Activated gamma-delta T cell treated with Interleukin-2 at 50 U/mL for 16 hours (primary cell): ENCODE data around the gene KLHL18.
A peak's percentile ranks its signal among the peaks of the same experiment; 100 is the strongest.
"Not testable (repeated sequence)": the region's sequence is repeated elsewhere in the genome, so short reads cannot be mapped to it uniquely, and the experiment has no call there.

ENCODE experiments used
- DNase-seq: peaks from one replicate; pipeline ENCODE4 v3.0.0-alpha.2; 2020

KLHL18 gene

DNA sequence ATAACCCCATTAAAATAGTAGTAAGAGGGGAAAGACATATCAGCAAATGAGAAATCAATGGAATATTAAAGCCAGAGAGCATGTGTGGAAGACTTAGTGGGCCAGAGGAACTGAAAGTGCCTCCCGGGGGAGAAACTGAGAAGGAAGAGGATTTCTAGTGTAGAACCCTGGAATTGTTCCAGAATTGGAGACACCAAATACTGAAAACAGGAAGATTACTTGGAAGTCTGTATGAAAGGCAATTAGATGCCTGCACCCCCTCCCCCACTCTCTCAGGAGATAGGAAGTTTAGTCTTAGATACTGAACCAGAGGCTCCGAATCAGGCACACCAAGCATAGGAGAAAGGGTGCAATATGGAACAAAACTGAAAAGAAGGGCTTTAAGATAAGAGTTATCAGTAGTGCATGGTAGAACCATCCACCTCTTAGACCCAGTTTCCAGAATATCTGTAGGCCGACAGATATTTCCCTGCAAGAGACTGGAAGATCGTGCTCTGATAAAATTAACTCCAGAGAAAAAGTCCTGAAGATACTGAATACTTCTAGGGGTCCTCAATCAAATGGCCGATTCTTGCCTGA is 32.4 kb downstream of the KLHL18 start:
- DNase-seq = no peak

GRCh38 chr3:47316151-47316550 is 33.4 kb downstream of the KLHL18 start:
- not testable (repeated sequence) for DNase-seq

GRCh38 chr3:47318916-47319315 is 36.2 kb downstream of the KLHL18 start:
- no peak for DNase-seq

DNA sequence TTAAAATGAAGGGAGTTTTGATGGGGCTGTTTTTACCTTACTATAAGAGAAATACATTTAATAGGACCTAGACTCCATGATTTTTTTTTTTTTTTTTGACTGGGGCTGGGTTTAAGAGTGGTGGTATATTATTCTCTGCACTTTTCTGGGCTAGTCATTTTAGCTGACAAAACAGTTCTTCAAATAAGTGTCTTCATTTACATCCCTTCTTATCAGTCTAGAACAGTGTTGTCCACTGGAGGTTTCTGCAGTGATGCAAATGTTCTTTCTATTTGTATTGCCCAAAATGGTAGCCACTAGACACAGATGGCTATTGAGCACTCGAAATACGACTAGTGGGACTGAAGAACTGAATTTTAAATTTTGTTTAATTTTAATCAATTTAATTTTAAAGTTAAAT is 37.2 kb downstream of the KLHL18 start:
- no peak for DNase-seq

GRCh38 chr3:47323431-47324277 is 40.9 kb downstream of the KLHL18 start:
- no peak for DNase-seq

- DNase-seq = peak; percentile 45
Observed at GRCh38 chr3:47324278-47324865, 41.6 kb downstream of the KLHL18 start.

DNA sequence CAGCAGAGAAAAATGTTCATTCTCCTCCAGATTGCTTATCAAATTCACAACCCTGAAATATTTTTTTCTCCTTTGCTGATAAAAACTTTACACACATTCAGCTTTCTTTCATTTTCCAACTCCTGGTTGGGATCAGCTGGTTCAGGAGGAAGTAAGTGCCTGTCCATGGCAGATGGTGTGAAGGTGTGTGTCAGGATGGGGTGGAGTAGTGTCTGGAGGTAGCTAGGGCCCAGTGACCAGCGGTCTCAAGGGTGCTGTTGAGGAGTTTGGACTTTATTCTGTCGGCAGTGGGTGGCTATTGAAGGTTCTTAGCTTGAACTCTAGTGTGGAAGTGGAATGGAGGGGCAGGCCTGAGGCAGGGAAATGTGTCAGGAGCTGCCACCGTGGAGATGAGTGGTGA is 51.2 kb downstream of the KLHL18 start:
- no peak for DNase-seq

DNA sequence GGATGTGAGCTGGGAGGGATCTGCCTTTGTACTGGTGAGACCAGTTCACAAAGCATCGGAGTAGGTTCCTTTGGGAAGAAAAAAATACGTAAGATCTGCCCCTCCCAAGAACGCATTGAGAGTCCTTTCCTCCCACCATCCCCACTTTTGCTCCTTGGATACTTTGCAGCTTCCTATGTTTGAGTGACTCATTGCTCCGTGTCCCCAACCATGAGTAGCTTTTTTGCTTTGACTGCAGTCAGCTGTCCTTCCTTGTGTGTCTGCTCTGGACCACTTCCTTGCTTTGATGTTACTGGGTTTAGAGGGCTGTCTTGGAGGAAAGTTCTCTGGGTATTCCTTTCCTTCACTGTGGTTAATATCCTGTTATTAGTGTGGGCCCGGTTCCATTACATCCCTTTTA is 54.9 kb downstream of the KLHL18 start:
- DNase-seq = no peak

GRCh38 chr3:47339951-47340350 is 57.2 kb downstream of the KLHL18 start:
- no peak for DNase-seq

GRCh38 chr3:47340866-47341265 is 58.1 kb downstream of the KLHL18 start:
- no peak for DNase-seq

DNA sequence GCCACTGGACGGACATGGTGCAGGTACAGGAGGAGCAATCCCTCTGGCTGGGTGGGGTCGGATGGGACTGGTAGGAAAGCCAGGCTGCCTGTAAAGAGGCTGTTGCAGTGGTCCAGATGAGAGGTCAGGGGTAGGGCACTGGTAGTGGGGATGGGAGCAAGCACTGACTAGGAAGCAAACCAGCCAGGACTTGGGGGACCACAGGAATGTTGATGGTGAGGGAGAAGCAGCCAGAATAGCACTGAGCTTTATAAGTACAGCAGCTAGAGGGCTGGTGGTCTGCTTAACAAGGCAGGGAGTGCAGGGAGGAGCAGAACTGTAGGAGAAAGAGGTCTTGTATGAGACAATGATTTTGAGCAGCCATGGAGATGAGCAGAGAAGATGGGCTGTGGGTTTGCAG is 59.4 kb downstream of the KLHL18 start:
- no peak for DNase-seq

DNA sequence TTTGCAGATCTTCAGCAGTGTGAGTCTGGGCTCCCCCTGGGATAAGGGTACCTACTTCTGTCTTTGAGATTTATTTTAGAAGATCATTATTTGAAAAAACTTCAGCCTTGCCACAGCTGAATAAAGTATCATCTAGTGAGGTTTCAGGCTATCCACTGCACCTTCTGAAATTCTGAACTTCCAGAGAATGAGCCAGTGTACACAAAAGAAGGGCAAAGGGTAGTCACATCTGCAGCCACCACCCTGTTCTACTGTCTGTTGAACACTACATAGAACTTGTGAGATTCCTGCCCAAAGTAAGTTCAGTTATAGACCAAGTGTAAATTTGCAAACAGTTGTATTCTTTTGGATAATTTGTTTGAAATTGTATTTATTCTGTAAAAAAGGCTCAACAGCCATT is 60.1 kb downstream of the KLHL18 start:
- no peak for DNase-seq

DNA sequence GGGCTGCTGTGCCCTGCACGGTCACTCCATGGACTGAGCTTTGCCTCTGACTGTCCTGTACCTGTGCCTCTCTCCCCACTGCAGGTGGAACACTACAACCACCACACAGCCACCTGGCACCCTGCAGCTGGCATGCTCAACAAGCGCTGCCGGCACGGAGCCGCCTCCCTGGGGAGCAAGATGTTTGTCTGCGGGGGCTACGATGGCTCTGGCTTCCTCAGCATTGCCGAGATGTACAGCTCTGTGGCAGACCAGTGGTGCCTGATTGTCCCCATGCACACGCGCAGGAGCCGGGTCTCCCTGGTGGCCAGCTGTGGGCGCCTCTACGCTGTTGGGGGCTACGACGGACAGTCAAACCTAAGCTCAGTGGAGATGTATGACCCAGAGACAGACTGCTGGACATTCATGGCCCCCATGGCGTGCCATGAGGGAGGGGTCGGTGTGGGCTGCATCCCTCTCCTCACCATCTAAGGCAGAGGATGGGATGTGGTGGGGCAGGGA is 60.8 kb downstream of the KLHL18 start:
- DNase-seq = no peak

- DNase-seq = no peak
Observed at GRCh38 chr3:47344971-47345370, 62.2 kb downstream of the KLHL18 start.

GRCh38 chr3:47347217-47347801 is 64.6 kb downstream of the KLHL18 start:
- DNase-seq = no peak

- no peak for DNase-seq
Observed at GRCh38 chr3:47348411-47349154, 65.8 kb downstream of the KLHL18 start.

GRCh38 chr3:47355010-47355409 is 72.3 kb downstream of the KLHL18 start:
- DNase-seq = no peak

- no peak for DNase-seq
Observed at GRCh38 chr3:47356201-47356600, 73.5 kb downstream of the KLHL18 start.

DNA sequence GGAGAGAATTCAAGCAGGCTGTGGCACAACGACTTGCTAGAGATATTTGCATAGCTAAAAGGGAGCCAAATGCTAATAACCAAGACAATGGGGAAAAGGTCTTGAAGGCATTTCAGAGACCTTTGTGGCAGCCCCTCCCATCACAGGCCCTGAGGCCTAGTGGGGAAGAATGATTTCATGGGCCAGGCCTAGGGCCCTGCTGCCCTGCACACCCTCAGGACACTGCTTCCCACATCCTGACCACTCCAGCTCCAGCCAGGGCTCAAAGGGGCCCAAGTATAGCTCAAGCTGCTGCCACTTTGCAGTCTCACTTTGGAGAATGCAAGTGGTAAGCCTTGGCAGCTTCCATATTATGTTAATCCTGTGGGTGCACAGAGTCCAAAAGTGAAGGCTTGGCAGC is 76.6 kb downstream of the KLHL18 start:
- no peak for DNase-seq

- not testable (repeated sequence) for DNase-seq
Observed at GRCh38 chr3:47360110-47360517, 77.4 kb downstream of the KLHL18 start.

GRCh38 chr3:47362701-47363100 is 80.0 kb downstream of the KLHL18 start:
- DNase-seq = no peak

DNA sequence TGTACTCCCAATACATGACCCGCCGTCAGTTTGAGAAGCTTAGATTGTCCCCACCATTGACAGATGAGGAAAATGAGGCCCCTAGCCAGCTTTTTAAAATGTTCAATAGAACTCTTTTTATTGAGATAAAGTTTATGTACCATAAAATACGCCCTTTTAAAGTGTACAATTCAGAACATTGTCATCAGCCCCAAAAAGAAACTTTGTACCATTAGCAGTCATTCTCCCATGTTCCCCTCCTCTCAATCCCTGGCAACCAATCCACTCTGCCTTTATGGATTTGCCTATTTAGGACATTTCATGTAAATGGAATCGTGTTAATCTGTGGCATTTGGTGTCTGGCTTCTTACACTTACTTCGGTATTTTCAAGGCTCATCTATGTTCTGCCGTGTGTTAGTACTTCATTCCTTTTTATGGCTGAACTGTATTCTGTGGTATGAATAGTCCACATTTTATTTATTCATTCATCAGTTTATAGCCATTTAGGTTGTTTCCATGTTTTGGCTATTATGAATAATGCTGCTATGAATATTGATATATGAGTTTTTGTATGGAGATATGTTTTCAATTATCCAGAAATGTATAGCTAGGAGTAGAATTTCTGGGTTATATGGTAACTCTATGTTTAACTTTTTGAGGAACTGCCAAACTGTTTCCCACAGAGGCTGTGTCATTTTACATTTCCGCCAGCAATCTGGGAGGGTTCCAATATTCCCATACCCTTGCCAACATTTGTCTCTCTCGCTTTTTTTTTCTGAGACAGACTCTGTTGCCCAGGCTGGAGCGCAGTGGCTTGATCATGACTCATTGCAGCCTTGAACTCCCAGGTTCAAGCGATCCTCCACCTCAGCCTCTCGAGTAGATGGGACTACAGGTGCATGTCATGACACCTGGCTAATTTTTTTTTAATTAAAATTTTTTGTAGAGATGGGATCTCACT is 82.7 kb downstream of the KLHL18 start:
- no peak for DNase-seq
